Loucy (cell line): ENCODE results near the gene FANCL.
"Not testable (repeated sequence)": the region's sequence is repeated elsewhere in the genome, so short reads cannot be mapped to it uniquely, and the experiment has no call there.

Source experiments
- EZH2phosphoT487 ChIP-seq: fragments of 200-600 bp; IDR thresholded peaks from 2 replicates; pipeline ENCODE4 v1.6.1; 2018; ENCODE audit warnings: antibody characterized with exemption, mild to moderate bottlenecking, moderate library complexity, borderline replicate concordance
- TF ChIP-seq, protein P1 (sequence below): fragments of 200-600 bp; sonication (generic); conservative IDR thresholded peaks from 2 replicates; pipeline ENCODE4 v1.5.1; 2014; ENCODE audit warnings: mild to moderate bottlenecking, antibody characterized with exemption, low read length

GRCh38 chr2:58251331-58252201, 10.4 kb upstream of the FANCL start:
- TF ChIP-seq, protein P1, sequence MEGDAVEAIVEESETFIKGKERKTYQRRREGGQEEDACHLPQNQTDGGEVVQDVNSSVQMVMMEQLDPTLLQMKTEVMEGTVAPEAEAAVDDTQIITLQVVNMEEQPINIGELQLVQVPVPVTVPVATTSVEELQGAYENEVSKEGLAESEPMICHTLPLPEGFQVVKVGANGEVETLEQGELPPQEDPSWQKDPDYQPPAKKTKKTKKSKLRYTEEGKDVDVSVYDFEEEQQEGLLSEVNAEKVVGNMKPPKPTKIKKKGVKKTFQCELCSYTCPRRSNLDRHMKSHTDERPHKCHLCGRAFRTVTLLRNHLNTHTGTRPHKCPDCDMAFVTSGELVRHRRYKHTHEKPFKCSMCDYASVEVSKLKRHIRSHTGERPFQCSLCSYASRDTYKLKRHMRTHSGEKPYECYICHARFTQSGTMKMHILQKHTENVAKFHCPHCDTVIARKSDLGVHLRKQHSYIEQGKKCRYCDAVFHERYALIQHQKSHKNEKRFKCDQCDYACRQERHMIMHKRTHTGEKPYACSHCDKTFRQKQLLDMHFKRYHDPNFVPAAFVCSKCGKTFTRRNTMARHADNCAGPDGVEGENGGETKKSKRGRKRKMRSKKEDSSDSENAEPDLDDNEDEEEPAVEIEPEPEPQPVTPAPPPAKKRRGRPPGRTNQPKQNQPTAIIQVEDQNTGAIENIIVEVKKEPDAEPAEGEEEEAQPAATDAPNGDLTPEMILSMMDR = not testable (repeated sequence)
- TF ChIP-seq EZH2phosphoT487 = not testable (repeated sequence)
